OCI-LY1 (cell line): ENCODE data around the gene HS3ST5.

Experiments
- CTCF ChIP-seq: fragments of 200-600 bp; sonication (generic), shearing (Covaris generic); IDR thresholded peaks from 2 replicates; pipeline ENCODE4 v1.5.1; 2017; ENCODE audit warnings: mild to moderate bottlenecking, antibody characterized with exemption, low read length, moderate library complexity, mixed read lengths
- EZH2 ChIP-seq: fragments of 200-600 bp; sonication (generic), shearing (Covaris generic); IDR thresholded peaks from 2 replicates; pipeline ENCODE4 v1.8.0; 2017; ENCODE audit warnings: borderline replicate concordance, mixed run types, mild to moderate bottlenecking, antibody characterized with exemption, low read length, moderate library complexity, mixed read lengths

GRCh38 chr6:114024746-114025145 lies 318.1 kb downstream of the HS3ST5 start:
- no peak for TF ChIP-seq CTCF
- TF ChIP-seq EZH2 = no peak
